AG10803 (cell line): ENCODE results near the gene ITGB3.
"Not testable (repeated sequence)": the region's sequence is repeated elsewhere in the genome, so short reads cannot be mapped to it uniquely, and the experiment has no call there.

Experiments used
- DNase-seq: peaks from one replicate; pipeline ENCODE4 v3.0.0; 2010; ENCODE audit warnings: low read depth
- H3K4me3 ChIP-seq: 2 replicates; pipeline ENCODE4 v1.5.1; 2011; ENCODE audit warnings: mild to moderate bottlenecking, low read length, control low read depth
- CTCF ChIP-seq: conservative IDR thresholded peaks from 2 replicates; pipeline ENCODE4 v1.5.1; 2011; ENCODE audit warnings: mild to moderate bottlenecking, low read length, control low read depth, inconsistent platforms

Gene ITGB3

GRCh38 chr17:47262586-47262985, 9.0 kb downstream of the ITGB3 start:
- no peak overlapping the region for H3K4me3 ChIP-seq
- DNase-seq: no peak
- no peak for TF ChIP-seq CTCF

- no peak overlapping the region for H3K4me3 ChIP-seq
- DNase-seq: no peak
- TF ChIP-seq CTCF: no peak
Measured at GRCh38 chr17:47264166-47264565, 10.5 kb downstream of the ITGB3 start.

- TF ChIP-seq CTCF: no peak
- DNase-seq: peak; percentile 52
- H3K4me3 ChIP-seq: no peak overlapping the region
Measured at GRCh38 chr17:47265983-47266541, 12.4 kb downstream of the ITGB3 start.

GRCh38 chr17:47266782-47267181, 13.2 kb downstream of the ITGB3 start:
- DNase-seq: no peak
- no peak for TF ChIP-seq CTCF
- no peak overlapping the region for H3K4me3 ChIP-seq

- DNase-seq: peak; percentile 89
- H3K4me3 ChIP-seq: no peak overlapping the region
- no peak for TF ChIP-seq CTCF
Measured at GRCh38 chr17:47267354-47267828, 13.8 kb downstream of the ITGB3 start.

- not testable (repeated sequence) for H3K4me3 ChIP-seq, DNase-seq
Measured at GRCh38 chr17:47268964-47269363, 15.3 kb downstream of the ITGB3 start.

- not testable (repeated sequence) for DNase-seq
Measured at GRCh38 chr17:47269561-47270280, 16.1 kb downstream of the ITGB3 start.

GRCh38 chr17:47270946-47271705, 17.5 kb downstream of the ITGB3 start:
- no peak for TF ChIP-seq CTCF
- H3K4me3 ChIP-seq: no peak overlapping the region
- no peak for DNase-seq

More at GRCh38 chr17:47269561-47270280, 16.1 kb downstream of the ITGB3 start:
- not testable (repeated sequence) for H3K4me3 ChIP-seq
